GM19467 (cell line): Measurements from ENCODE around the gene FCAMR.

Experiments
- ATAC-seq: cut with Tn5 transposase; IDR thresholded peaks from one replicate; pipeline ENCODE4 v1.9.1; 2021; ENCODE audit warnings: mild to moderate bottlenecking, moderate library complexity; ENCODE audit not compliant: unreplicated experiment

The FCAMR gene

DNA sequence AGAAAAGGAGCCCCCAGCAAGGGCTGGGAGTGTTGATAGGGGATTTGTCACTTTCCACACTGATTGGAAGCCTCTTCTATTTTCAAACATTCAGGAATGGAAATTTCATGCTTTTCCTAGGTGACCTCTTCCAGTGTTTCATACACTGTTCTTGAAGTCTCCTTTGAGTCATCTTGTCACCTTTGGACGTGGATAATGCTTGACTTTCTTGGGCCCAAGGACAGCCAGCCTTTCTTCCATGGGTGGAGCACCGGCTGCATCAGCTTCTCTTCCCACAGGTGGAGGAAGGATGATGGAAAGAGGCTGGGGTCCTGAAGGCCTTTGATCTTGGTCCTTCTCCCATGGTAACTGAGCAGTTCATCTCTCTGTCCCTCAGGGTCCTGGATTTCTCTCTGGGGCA is 12.1 kb downstream of the FCAMR start:
- no peak for ATAC-seq

DNA sequence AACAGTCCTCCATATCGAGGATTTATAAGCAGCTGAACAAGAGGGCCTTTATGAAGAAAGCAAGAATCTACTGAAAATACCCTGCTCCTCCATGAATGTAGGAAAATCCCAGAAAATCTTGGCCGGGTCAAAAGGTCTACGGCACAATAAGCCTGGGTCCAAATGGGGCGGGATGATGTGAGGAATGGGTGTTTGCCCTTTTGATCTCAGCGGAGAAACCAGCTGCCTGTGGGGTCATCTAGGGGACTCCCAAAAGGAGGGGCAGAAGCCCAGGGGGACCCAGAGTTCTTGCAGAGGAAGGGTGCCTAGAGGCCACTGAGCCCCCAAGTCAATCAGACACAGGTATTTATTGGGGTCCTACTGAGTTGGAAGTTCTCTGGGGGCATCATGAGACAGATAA is 12.6 kb downstream of the FCAMR start:
- ATAC-seq = no peak

GRCh38 chr1:206955476-206956451 is 14.5 kb downstream of the FCAMR start:
- no peak for ATAC-seq

DNA sequence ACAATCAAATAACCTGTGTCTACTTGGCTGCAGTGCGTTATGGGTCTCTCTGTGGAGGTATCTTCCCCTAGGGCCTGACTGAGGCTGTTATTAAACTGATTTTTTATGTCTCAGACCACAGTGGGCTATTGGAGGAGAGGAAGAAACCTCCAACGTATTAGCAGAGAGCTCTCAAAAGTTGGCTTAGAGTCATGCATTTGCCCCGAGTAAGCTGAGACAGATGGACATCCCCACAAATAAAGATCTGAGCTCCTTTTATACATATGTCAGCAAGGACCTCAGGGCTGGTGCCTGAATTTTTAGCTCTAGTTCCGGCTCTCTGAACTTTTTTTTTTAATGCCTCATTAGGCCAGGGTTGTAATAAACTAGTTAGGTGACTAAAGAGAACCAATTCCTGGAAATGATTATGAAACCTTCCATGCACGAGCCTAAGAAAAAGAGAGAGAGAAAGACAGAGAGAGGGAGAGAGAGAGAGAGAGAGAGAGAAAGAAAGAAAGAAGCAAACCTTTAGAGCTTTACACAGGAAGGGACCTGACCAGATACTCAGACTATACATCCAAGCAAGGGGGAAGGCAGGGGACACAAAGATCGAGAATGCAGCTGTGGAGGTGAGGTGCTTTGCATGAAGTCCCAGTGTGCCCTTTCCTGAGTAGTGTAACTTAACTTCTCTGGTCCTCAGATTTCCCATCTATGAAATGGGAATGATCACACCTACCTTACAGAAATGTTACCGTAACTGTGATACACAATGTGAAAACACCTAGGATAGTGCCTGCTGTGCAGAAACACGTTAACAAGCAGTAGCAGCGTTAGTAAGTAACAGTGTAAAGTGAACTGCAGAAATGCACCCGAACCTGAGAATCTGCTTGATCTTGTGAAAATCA is 15.6 kb downstream of the FCAMR start:
- no peak for ATAC-seq

DNA sequence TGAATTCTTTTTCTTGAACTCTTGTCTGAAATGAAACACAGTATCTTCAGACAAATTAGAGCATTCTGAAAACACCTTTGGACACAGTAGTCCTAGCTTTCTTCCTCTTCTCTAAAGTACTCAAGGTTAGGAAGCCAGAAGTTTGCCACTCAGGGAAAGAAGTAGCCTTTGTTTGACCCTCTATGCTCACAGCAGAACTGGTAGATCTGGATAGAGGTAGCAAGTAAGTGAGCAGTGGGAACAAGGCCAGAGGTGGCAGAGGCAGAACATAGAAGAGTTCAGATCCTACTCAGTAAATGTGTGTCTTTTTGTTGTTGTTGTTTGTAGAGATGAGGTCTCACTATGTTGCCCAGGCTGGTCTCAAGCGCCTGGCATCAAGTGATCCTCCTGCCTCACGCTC is 16.6 kb downstream of the FCAMR start:
- ATAC-seq = no peak

GRCh38 chr1:206953126-206953525 is 17.1 kb downstream of the FCAMR start:
- ATAC-seq = no peak

GRCh38 chr1:206952171-206952570 is 18.1 kb downstream of the FCAMR start:
- no peak for ATAC-seq

GRCh38 chr1:206951318-206952100 is 18.8 kb downstream of the FCAMR start:
- ATAC-seq = no peak

- ATAC-seq = no peak
Observed at GRCh38 chr1:206949641-206950040, 20.6 kb downstream of the FCAMR start.

- no peak for ATAC-seq
Observed at GRCh38 chr1:206949208-206949607, 21.1 kb downstream of the FCAMR start.

- no peak for ATAC-seq
Observed at GRCh38 chr1:206947255-206947654, 23.0 kb downstream of the FCAMR start.

- ATAC-seq = no peak
Observed at GRCh38 chr1:206946261-206946660, 24.0 kb downstream of the FCAMR start, which contains the start of gene PIGR. Gene PIGR (minus strand): TSS chr1:206946466. CDS start chr1:206940531, 5,935 bp downstream.

DNA sequence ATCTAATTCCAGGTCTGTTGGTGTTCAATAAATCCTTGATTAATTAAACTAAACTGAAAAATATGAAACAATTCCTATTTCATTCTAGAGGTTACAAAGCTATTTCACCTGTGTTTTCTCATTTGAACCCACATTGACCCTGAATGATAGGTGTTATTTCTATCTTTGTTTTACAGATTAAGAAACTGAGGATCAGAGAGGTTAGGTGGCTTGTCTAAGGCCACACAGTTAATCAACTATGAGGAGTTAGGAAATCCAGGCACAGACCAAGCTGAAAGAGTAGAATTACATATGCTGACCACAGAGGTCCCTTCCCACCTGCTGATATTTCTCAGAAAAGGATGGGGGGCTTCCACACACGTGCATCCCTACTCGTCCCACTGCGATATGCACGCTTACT is 24.5 kb downstream of the FCAMR start:
- ATAC-seq = no peak

GRCh38 chr1:206944703-206945102 is 25.6 kb downstream of the FCAMR start:
- ATAC-seq = no peak

GRCh38 chr1:206941766-206942418 is 28.4 kb downstream of the FCAMR start:
- ATAC-seq = no peak

DNA sequence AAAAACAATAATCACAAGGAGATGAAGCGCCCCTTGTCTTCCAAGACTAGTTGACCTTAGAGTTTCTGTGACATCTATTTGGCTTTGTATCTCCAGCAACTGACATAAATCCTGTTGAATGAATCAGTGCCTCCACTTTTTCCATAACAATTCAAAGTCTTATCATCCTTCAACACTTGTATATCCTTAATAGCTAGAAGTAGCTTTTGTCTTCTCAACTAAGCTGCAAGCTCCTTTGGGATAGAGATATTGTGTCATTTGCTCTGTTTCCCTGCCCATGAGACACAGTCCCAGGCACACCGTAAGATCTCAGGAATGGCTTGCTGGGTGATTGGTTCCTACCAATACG is 29.7 kb downstream of the FCAMR start:
- ATAC-seq = no peak

GRCh38 chr1:206939841-206940587 is 30.2 kb downstream of the FCAMR start:
- ATAC-seq = no peak

- no peak for ATAC-seq
Observed at GRCh38 chr1:206939131-206939530, 31.1 kb downstream of the FCAMR start.

- no peak for ATAC-seq
Observed at GRCh38 chr1:206937425-206937824, 32.8 kb downstream of the FCAMR start.
